Muscle of leg (tissue), 11 donors: Measurements from ENCODE around the gene CACNA1C. TPM values are rescaled to one million over a fixed set of nuclear protein-coding genes. Genes with fewer than 3 reads are reported as not detected.

Experiments
- DNase-seq: peaks from one replicate; pipeline ENCODE4 v3.0.0; 2013
- H3K27ac ChIP-seq: one replicate; pipeline ENCODE4 v1.5.1; 2013; ENCODE audit warnings: mild to moderate bottlenecking, low read length, control low read depth
- H3K27me3 ChIP-seq: one replicate; pipeline ENCODE4 v1.6.1; 2013; ENCODE audit warnings: low read length; ENCODE audit not compliant: control insufficient read depth, insufficient read depth
- H3K36me3 ChIP-seq: one replicate; pipeline ENCODE4 v1.6.1; 2013; ENCODE audit warnings: low read length; ENCODE audit not compliant: control insufficient read depth, insufficient read depth
- H3K4me1 ChIP-seq: one replicate; pipeline ENCODE4 v1.6.1; 2013; ENCODE audit warnings: low read length; ENCODE audit not compliant: control insufficient read depth, insufficient read depth
- H3K4me3 ChIP-seq: one replicate; pipeline ENCODE4 v1.5.1; 2013; ENCODE audit warnings: low read length, control low read depth
- H3K9me3 ChIP-seq: replicated peaks from 2 replicates; pipeline ENCODE4 v1.6.1; 2013; ENCODE audit warnings: low read depth, low read length; ENCODE audit not compliant: control insufficient read depth
- WGBS: methylation state at CpG from one replicate; pipeline ENCODE4 v1.1.5; 2013; ENCODE audit warnings: missing lambda C conversion rate; ENCODE audit not compliant: insufficient coverage; 5-methylcytosine and 5-hydroxymethylcytosine counted together
- polyA plus RNA-seq, 8 donors: library from polyadenylated mRNA; unstranded; fragments of 120-200 nt; gene quantifications; one replicate each; pipeline versions ENCODE4 v1.2.1 to v1.2.3, GENCODE V29; 2013; ENCODE audit warnings: inconsistent platforms in 1 of 8, low replicate concordance in 1 of 8; ENCODE audit not compliant: insufficient read length in 8 of 8, insufficient read depth in 1 of 8
- total RNA-seq: library from RNA; stranded (reverse); fragments of 120-200 nt; gene quantifications from one replicate; pipeline ENCODE4 v1.2.4, GENCODE V29; 2013

Gene CACNA1C
- total and polyA plus RNA-seq, 9 donors = 1.9 to 4.3 (median 3.6) TPM

DNA sequence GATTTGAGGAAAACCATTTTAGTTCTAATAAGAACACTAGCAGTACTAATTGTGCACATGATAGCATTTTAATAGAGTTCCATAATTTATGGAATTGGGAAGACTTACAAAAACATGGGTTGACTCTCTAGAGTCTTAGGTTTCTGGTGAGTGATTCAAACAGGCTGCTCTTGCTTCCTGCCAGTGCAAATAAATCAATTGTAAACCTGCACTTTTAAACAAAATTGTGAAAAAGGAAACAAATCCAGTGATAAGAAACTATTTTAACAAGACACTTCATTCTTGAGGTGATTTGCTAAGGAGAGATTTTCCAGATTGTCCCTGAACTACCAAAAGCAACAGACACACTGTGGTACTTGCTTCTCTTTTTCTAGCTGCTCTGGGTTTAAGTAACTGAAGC, 112.2 kb downstream of the CACNA1C start:
- Histone ChIP-seq H3K27ac (no peak overlapping the region), H3K4me1 (peaks cover 31% of the 10 kb centered on the region), H3K4me3 (no peak overlapping the region), H3K9me3 (peaks cover 8% of the 10 kb centered on the region), H3K27me3 (no peaks in the 10 kb centered on the region), H3K36me3 (no peaks in the 10 kb centered on the region)
- DNase-seq = no peak

DNA sequence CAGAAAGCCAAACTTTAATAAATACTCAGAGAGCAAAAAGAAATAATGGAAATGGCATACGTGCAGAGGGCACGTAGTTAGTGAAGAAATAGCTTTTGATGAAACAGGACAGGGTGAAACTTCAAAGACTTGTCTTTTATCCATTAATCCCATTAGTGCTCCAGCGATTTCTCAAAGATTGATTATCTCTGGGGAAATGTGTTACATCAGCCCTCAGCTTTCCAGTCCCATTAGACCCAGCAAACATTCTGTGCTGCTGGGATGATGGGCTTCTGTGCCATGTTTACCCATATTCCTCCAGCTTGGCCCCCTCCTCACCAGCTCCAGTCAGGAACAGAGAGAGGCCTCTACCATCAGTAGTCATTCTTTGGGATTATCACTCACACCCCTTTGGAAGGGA, 113.1 kb downstream of the CACNA1C start:
- Histone ChIP-seq H3K27ac (no peak overlapping the region), H3K27me3 (no peaks in the 10 kb centered on the region), H3K4me3 (no peak overlapping the region), H3K9me3 (peaks cover 8% of the 10 kb centered on the region), H3K4me1 (peaks cover 31% of the 10 kb centered on the region), H3K36me3 (no peaks in the 10 kb centered on the region)
- 33% methylated on average over 1 of the region's 3 CpGs for WGBS
- DNase-seq = no peak

DNA sequence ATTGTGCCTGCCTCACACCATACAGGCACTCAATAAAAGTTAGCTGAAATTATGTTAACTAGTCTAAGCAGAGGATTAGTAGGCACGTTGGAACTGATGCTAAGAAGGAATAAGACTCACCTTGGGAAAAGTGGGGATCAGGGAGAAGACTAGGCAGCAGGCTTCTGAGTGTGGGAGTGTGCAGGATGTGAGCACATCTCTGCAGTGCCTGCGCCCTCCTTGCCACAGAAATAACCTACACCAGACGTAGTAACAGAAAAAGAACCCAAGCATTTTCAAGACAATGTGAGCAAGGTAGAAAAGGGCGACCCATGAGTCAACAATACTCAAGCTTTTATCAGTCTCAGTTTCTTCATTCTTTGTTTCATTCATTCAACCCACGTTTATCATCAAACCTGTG, 113.9 kb downstream of the CACNA1C start:
- WGBS = no CpG with 5 or more reads among the region's 5 CpGs
- peaks cover 24% of the 10 kb centered on the region for H3K4me1 ChIP-seq
- H3K27me3 ChIP-seq = no peaks in the 10 kb centered on the region
- H3K4me3 ChIP-seq = no peak overlapping the region
- H3K36me3 ChIP-seq = no peaks in the 10 kb centered on the region
- no peak for DNase-seq
- peaks cover 8% of the 10 kb centered on the region for H3K9me3 ChIP-seq
- H3K27ac ChIP-seq = no peak overlapping the region

DNA sequence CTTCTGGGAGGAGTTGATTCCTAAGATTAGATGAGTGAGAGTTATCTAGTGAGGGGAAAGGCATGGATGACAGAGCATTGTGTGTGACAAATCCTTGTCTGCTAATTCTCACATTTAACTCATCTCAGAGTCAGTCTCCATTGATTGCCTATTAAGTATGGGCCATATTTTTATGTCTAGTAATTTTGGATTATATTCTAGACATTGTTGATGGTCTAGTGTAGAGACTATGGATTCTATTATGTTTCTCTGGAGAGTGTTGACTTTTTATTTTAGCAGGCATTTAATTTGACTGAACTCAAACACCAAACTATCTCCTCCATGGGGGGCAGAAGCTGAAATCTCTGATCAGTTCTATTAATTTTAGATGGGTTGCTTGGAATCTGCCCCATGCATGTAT, 114.4 kb downstream of the CACNA1C start:
- Histone ChIP-seq H3K4me3 (no peak overlapping the region), H3K4me1 (peaks cover 24% of the 10 kb centered on the region), H3K27ac (no peak overlapping the region), H3K9me3 (peaks cover 8% of the 10 kb centered on the region), H3K27me3 (no peaks in the 10 kb centered on the region), H3K36me3 (no peaks in the 10 kb centered on the region)
- DNase-seq = no peak

DNA sequence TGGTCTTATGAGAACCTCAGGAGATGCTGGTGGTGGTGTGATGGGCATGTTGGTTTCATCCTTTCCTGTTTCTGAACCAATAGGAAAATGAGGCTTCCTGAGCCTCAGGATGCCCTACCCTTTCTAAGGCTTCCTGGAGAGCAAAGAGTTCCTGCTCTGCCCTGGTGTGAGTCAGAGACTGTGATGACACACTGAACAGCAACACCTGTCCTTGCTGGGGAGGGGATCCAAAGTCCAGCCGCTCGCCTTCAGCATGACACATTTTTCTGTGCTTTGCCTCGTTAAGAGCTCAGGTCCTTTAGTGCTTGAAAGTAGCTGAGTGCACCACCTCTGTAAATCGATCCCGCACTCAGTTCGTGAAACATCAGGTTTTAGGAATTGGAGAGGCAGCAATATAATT, 116.0 kb downstream of the CACNA1C start:
- peaks cover 8% of the 10 kb centered on the region for H3K9me3 ChIP-seq
- H3K4me3 ChIP-seq = no peak overlapping the region
- peaks cover 10% of the 10 kb centered on the region for H3K4me1 ChIP-seq
- no peak overlapping the region for H3K27ac ChIP-seq
- no peaks in the 10 kb centered on the region for H3K27me3 ChIP-seq
- no peaks in the 10 kb centered on the region for H3K36me3 ChIP-seq
- 89% methylated on average over 3 of the region's 6 CpGs for WGBS
- no peak for DNase-seq

DNA sequence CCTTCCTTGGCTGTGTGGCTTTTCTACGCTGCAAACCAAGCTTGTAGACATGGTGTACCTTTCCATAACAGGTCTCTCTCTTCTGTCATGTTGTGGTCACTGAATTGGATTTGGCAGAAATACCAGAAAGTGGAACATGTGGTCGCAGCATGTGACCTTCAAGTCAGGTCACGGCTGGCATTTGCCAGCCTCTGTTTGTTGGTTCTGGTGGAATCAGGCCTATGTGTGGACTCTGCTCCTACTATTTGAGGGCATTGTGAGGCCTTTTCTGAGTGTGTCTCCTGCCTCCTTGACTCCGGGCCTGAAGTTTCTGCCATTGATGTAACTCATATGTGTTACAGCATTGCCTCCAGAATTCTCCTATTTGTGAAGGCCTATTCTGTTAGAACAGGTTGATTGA, 116.7 kb downstream of the CACNA1C start:
- H3K36me3 ChIP-seq = no peaks in the 10 kb centered on the region
- H3K9me3 ChIP-seq = peaks cover 8% of the 10 kb centered on the region
- peaks cover 2% of the 10 kb centered on the region for H3K27me3 ChIP-seq
- WGBS = 82% methylated on average over 3 of the region's 4 CpGs
- H3K4me1 ChIP-seq = peaks cover 3% of the 10 kb centered on the region
- H3K27ac ChIP-seq = no peak overlapping the region
- H3K4me3 ChIP-seq = no peak overlapping the region
- DNase-seq = no peak

DNA sequence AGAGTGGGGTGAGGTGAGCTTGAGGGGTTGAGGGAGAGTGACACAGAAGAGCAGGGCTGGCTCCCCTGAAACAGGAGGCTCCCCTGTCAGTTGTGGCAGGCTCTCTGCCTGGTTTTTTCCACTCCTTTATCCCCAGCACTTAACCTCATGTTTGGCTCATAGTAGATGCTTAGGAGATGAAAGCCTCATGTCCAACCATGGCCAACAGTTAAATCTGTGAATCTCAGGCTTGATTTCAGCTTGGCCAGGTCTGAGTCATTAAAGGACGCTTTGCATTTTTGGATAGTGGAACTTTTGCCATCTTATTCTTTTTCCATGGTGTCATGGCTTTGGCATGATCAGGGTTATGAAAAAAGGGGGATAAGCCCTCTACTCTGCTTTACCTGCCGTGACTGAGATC, 117.2 kb downstream of the CACNA1C start:
- no peak overlapping the region for H3K27ac ChIP-seq
- no peak overlapping the region for H3K4me3 ChIP-seq
- H3K4me1 ChIP-seq = peaks cover 3% of the 10 kb centered on the region
- no peaks in the 10 kb centered on the region for H3K36me3 ChIP-seq
- H3K9me3 ChIP-seq = peaks cover 8% of the 10 kb centered on the region
- DNase-seq = no peak
- 63% methylated on average over 2 of the region's 2 CpGs for WGBS
- H3K27me3 ChIP-seq = peaks cover 2% of the 10 kb centered on the region

DNA sequence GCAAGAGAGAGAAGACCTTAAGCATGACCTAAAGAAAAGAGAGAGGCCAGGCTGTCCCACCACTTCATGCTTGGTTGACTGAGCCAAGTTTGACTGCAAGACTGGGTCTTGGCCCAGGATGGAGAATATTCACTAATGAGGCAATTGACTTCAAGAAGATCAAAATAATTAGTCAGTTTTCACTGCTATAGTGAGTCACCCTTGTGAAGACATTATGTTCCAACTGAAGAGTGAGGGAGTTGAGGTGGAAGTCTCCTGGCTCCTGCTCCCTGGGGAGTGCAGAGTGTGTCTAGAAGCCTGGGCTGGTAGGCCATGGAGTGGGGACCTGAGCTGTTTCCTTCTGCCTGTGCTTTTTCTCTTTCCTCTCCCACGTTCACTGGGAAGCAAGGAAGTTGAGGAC, 117.6 kb downstream of the CACNA1C start:
- no CpG with 5 or more reads among the region's 1 CpG for WGBS
- Histone ChIP-seq H3K9me3 (peaks cover 8% of the 10 kb centered on the region), H3K4me3 (no peak overlapping the region), H3K27ac (no peak overlapping the region), H3K27me3 (peaks cover 2% of the 10 kb centered on the region), H3K4me1 (peaks cover 3% of the 10 kb centered on the region), H3K36me3 (no peaks in the 10 kb centered on the region)
- DNase-seq = no peak

DNA sequence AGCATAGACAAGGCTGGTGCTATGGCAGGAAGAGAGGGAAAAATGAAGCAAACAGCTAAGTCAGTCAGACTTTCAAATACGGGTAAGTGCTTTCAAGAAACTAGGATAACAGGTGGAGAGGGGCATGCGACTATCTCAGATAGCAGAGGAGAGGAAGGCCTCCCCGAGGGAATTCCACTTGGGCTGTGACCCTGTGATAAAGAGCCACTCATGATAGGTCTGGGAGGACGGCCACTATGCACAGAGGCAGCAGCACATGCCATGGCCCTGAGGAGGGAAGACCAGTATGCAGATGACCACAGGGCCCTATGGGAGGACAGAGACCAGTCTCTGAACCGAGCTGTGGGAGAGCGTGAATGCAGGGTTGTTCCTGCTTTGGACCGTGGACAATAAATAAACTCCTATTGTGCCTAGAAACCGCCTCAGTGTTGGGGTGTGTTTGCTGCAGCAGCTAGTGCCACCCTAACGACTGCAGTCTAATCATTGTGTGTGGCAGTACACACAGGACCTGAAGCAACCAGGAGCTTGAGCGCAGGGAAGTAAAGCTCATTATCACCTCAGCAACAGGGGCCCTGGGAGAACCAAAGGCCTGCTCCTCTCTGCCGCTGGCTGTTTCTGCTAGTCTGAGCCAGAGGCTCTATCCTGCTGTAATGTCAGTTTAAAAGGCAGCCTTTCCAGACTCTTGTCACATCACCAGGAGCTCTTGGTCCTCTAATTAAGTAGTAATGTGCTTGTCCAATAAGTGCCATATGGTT, 119.1 kb downstream of the CACNA1C start:
- no peak for DNase-seq
- Histone ChIP-seq H3K27ac (no peak overlapping the region), H3K9me3 (peaks cover 8% of the 10 kb centered on the region), H3K36me3 (no peaks in the 10 kb centered on the region), H3K4me1 (peaks cover 3% of the 10 kb centered on the region), H3K27me3 (peaks cover 7% of the 10 kb centered on the region), H3K4me3 (no peak overlapping the region)
- WGBS = 68% methylated on average over 10 of the region's 11 CpGs

DNA sequence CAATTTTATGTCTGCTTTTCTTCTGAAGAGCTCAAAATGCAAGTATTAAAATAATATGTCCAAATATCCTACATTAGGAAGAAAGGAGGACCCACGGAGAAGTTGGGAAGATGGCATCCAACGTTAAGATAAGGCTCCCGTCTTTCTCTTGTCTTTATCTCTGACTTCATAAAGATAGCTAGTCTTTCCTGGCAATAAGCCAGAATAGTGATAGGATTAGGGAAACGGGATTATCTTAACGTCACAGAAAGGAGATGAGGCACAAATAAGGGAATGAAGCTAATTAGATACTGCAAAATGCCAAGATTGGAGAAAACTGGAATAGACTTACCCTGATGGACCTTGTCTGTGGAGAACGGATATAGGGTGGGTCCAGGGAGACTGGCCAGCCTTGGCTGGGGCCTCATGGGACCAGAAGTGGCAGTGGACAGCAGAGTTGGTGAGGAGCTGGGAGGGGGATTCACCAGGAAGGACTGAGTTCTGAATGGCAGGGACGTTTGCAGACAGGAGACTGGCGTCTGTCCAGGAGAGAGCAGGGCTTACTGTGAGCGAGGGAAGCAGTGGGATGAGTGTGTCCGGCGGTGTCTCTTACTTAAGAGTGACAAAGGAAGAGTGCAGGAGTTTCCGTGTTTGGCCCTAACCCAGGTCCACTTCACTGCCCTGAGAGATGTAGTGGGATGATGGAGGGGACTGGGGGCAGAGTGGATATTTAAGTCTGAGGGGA, 119.9 kb downstream of the CACNA1C start:
- peaks cover 3% of the 10 kb centered on the region for H3K9me3 ChIP-seq
- peaks cover 3% of the 10 kb centered on the region for H3K4me1 ChIP-seq
- no peak overlapping the region for H3K27ac ChIP-seq
- H3K36me3 ChIP-seq = no peaks in the 10 kb centered on the region
- DNase-seq = no peak
- H3K4me3 ChIP-seq = no peak overlapping the region
- peaks cover 7% of the 10 kb centered on the region for H3K27me3 ChIP-seq
- WGBS = 61% methylated on average over 9 of the region's 12 CpGs
